GM21515 (cell line): ENCODE data around the gene BANF2.
"Not testable (repeated sequence)": the region's sequence is repeated elsewhere in the genome, so short reads cannot be mapped to it uniquely, and the experiment has no call there.

Source experiments
- ATAC-seq: cut with Tn5 transposase; IDR thresholded peaks from one replicate; pipeline ENCODE4 v1.9.1; 2021; ENCODE audit not compliant: unreplicated experiment

BANF2 gene

GRCh38 chr20:17699931-17700351 is at the start of gene BANF2:
Gene BANF2, plus strand, starts transcription at chr20:17699966. Its CDS starts 25,060 bp downstream, at chr20:17725026.
- no peak for ATAC-seq

- no peak for ATAC-seq
Observed at GRCh38 chr20:17650301-17651128, 49.3 kb upstream of the BANF2 start.

GRCh38 chr20:17651129-17651759 is 48.5 kb upstream of the BANF2 start:
- no peak for ATAC-seq

GRCh38 chr20:17651760-17652388 is 47.9 kb upstream of the BANF2 start:
- ATAC-seq: no peak

GRCh38 chr20:17652411-17652810 is 47.4 kb upstream of the BANF2 start:
- no peak for ATAC-seq

GRCh38 chr20:17653835-17654648 is 45.7 kb upstream of the BANF2 start:
- no peak for ATAC-seq

GRCh38 chr20:17654649-17655285 is 45.0 kb upstream of the BANF2 start:
- no peak for ATAC-seq

GRCh38 chr20:17655286-17655651 is 44.5 kb upstream of the BANF2 start:
- ATAC-seq: no peak

GRCh38 chr20:17655865-17656479 is 43.8 kb upstream of the BANF2 start:
- ATAC-seq: no peak

GRCh38 chr20:17657079-17657825 is 42.5 kb upstream of the BANF2 start:
- ATAC-seq: no peak

- no peak for ATAC-seq
Observed at GRCh38 chr20:17657898-17658647, 41.7 kb upstream of the BANF2 start.

GRCh38 chr20:17658648-17658993 is 41.1 kb upstream of the BANF2 start:
- no peak for ATAC-seq

- not testable (repeated sequence) for ATAC-seq
Observed at GRCh38 chr20:17659344-17659743, 40.4 kb upstream of the BANF2 start.

- no peak for ATAC-seq
Observed at GRCh38 chr20:17659801-17660200, 40.0 kb upstream of the BANF2 start.

GRCh38 chr20:17660667-17661066 is 39.1 kb upstream of the BANF2 start:
- no peak for ATAC-seq

GRCh38 chr20:17661121-17661744 is 38.5 kb upstream of the BANF2 start:
- no peak for ATAC-seq

GRCh38 chr20:17662333-17663039 is 37.3 kb upstream of the BANF2 start:
- no peak for ATAC-seq

- ATAC-seq: no peak
Observed at GRCh38 chr20:17663040-17663399, 36.7 kb upstream of the BANF2 start.
